HCT116 (cell line): ENCODE data around the gene UVRAG. TPM values are rescaled to one million over a fixed set of nuclear protein-coding genes. Genes with fewer than 3 reads are reported as not detected.
A peak's percentile ranks its signal among the peaks of the same experiment; 100 is the strongest.

Source experiments
- ATAC-seq: fragments of 200-7000 bp; cut with Tn5 transposase; 2 replicates; pipeline ENCODE4 v1.9.1; 2020; ENCODE audit warnings: mild to moderate bottlenecking, moderate library complexity
- BruUV-seq: library from RNA; stranded (reverse); fragments of 400-500 nt; replicated peaks from 2 replicates; lab custom pipeline; 2021; lab: Mats Ljungman, UMichigan
- CTCF ChIA-PET: fragments of 300-600 bp; sonication (Branson Sonifier 250); formaldehyde crosslinking; loops from one replicate; lab custom pipeline; 2021; ENCODE audit warnings: antibody characterized with exemption; lab: Charles Lee
- POLR2A ChIA-PET: fragments of 300-600, 350-600 bp; sonication (Branson Sonifier 250); formaldehyde crosslinking; loops from one replicate; lab custom pipeline; 2021; ENCODE audit warnings: antibody characterized with exemption; lab: Charles Lee
- RAD21 ChIA-PET, 2 experiments: fragments of 300-600 bp; sonication (Branson Sonifier 250); formaldehyde crosslinking; loops; one replicate each; lab custom pipeline; 2023; ENCODE audit warnings: low total read pairs in 2 of 2; ENCODE audit not compliant: uncharacterized antibody in 2 of 2, unreplicated experiment in 2 of 2, low non-redundant PET in 1 of 2; lab: Charles Lee
- DNase-seq: peaks from one replicate; pipeline ENCODE4 v3.0.0-alpha.2; 2010; ENCODE audit warnings: low read depth, low spot score
- H2AFZ ChIP-seq: fragments of 200-600 bp; shearing (Covaris generic), sonication (generic); 2 replicates; pipeline ENCODE4 v1.6.1; 2017; ENCODE audit warnings: low read depth, mixed run types, mixed read lengths, antibody characterized with exemption, low read length; ENCODE audit not compliant: poor library complexity, severe bottlenecking
- H3K27ac ChIP-seq: 2 replicates; pipeline ENCODE4 v1.5.1; 2012; ENCODE audit warnings: low read depth, low read length
- H3K27me3 ChIP-seq: fragments of 200-600 bp; sonication (generic); 2 replicates; pipeline ENCODE4 v1.6.1; 2016; ENCODE audit warnings: mixed run types, low read length, mixed read lengths; ENCODE audit not compliant: insufficient read depth
- H3K36me3 ChIP-seq, 2 experiments: fragments of 200-500 bp in 1 of 2; fragments of 200-600 bp in 1 of 2; sonication (Bioruptor generic) in 1 of 2; sonication (generic) in 1 of 2; 2 replicates each; pipeline versions ENCODE4 v1.5.1 to v1.6.1; 2014 to 2016; ENCODE audit warnings: low read length in 2 of 2, inconsistent platforms in 1 of 2, mixed read lengths in 1 of 2, mixed run types in 1 of 2; ENCODE audit not compliant: insufficient read depth in 2 of 2, control insufficient read depth in 1 of 2
- H3K4me1 ChIP-seq, 2 experiments: fragments of 200-600 bp in 1 of 2; sonication (generic) in 1 of 2; 2 replicates each; pipeline versions ENCODE4 v1.5.1 to v1.6.1; 2012 to 2017; ENCODE audit warnings: low read length in 2 of 2, inconsistent platforms in 1 of 2, mild to moderate bottlenecking in 1 of 2, mixed read lengths in 1 of 2, mixed run types in 1 of 2, moderate library complexity in 1 of 2; ENCODE audit not compliant: insufficient read depth in 2 of 2, control insufficient read depth in 1 of 2
- H3K4me2 ChIP-seq: fragments of 200-600 bp; sonication (generic); 2 replicates; pipeline ENCODE4 v1.6.1; 2017; ENCODE audit warnings: mixed run types, low read length, mixed read lengths
- H3K4me3 ChIP-seq, 2 experiments: fragments of 200-600 bp in 1 of 2; sonication (generic) in 1 of 2; replicated peaks in 1 of 2; 2 replicates each; pipeline ENCODE4 v1.5.1; 2011 to 2016; ENCODE audit warnings: low read length in 2 of 2, control low read depth in 1 of 2, low read depth in 1 of 2, mild to moderate bottlenecking in 1 of 2, mixed read lengths in 1 of 2, mixed run types in 1 of 2
- H3K79me2 ChIP-seq: fragments of 200-600 bp; sonication (generic); 2 replicates; pipeline ENCODE4 v1.6.1; 2017; ENCODE audit warnings: mild to moderate bottlenecking, mixed run types, low read length, moderate library complexity, mixed read lengths; ENCODE audit not compliant: insufficient read depth
- H3K9ac ChIP-seq: fragments of 200-600 bp; sonication (generic); 2 replicates; pipeline ENCODE4 v1.6.1; 2016; ENCODE audit warnings: low read length, mixed read lengths
- H3K9me2 ChIP-seq: fragments of 200-600 bp; sonication (generic), shearing (Covaris generic); 2 replicates; pipeline ENCODE4 v1.6.1; 2017; ENCODE audit warnings: mixed run types, mild to moderate bottlenecking, moderate library complexity; ENCODE audit not compliant: insufficient read depth
- H3K9me3 ChIP-seq, 2 experiments: fragments of 200-500 bp in 1 of 2; fragments of 200-600 bp in 1 of 2; sonication (Bioruptor generic) in 1 of 2; sonication (generic) in 1 of 2; 2 replicates each; pipeline ENCODE4 v1.6.1; 2014 to 2017; ENCODE audit warnings: low read length in 2 of 2, mixed read lengths in 2 of 2, inconsistent platforms in 1 of 2, low read depth in 1 of 2, mild to moderate bottlenecking in 1 of 2, mixed run types in 1 of 2, moderate library complexity in 1 of 2; ENCODE audit not compliant: control insufficient read depth in 1 of 2, insufficient read depth in 1 of 2
- H4K20me1 ChIP-seq: fragments of 200-600 bp; sonication (generic), shearing (Covaris generic); 2 replicates; pipeline ENCODE4 v1.6.1; 2017; ENCODE audit warnings: mixed run types, mild to moderate bottlenecking, moderate library complexity; ENCODE audit not compliant: insufficient read depth
- CEBPB ChIP-seq: IDR thresholded peaks from 2 replicates; pipeline ENCODE4 v1.6.1; 2012; ENCODE audit warnings: low read depth
- FOSL1 ChIP-seq: IDR thresholded peaks from 2 replicates; pipeline ENCODE4 v1.6.1; 2012; ENCODE audit warnings: low read depth
- JUND ChIP-seq: IDR thresholded peaks from 2 replicates; pipeline ENCODE4 v1.6.1; 2012
- POLR2AphosphoS5 ChIP-seq: IDR thresholded peaks from 2 replicates; pipeline ENCODE4 v1.6.1; 2011; ENCODE audit warnings: mild to moderate bottlenecking, low read depth, low read length, moderate library complexity
- intact Hi-C: fragments of 100-400 bp; cut with micrococcal nuclease; formaldehyde crosslinking; loops from 2 replicates; pipeline ENCODE4 v1.10.0; 2022
- total RNA-seq: library from RNA; stranded (reverse); gene quantifications from one replicate; pipeline ENCODE4 v1.2.1, GENCODE V29; 2021; ENCODE audit not compliant: unreplicated experiment
- TF ChIP-seq, protein P1 (sequence below): IDR thresholded peaks from 2 replicates; pipeline ENCODE4 v1.6.1; 2012

UVRAG gene
- total RNA-seq, 1 experiment from 2014 or later = 12.3 TPM

DNA sequence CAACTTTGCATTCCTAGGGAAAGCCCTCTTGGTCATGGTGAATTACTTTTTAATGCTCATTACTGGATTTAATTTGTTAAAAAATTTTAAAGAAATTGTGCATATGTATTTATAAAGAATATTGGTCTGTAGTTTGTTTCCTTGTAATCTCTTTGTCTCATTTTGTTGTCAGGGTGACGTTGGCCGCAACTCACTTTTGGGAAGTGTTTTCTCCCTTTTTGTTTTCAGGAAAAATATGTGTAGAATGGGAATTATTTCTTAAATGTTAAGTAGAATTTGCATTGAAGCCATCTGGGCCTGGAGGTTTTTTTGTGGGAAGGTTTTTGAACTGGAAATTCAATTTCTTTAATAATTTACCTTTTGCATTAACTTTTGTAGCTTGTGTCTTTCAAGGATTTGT is 149.1 kb downstream of the UVRAG start:
- H3K27ac ChIP-seq = no peak overlapping the region
- no TSS peak for BruUV-seq
- CTCF ChIA-PET = no interaction called here
- ATAC-seq (no peak), DNase-seq (no peak)
- no peak overlapping the region for H2AFZ ChIP-seq
- no peak overlapping the region for H3K4me3 ChIP-seq
- POLR2A ChIA-PET = no interaction called here
- no peaks in the 10 kb centered on the region for H3K36me3 ChIP-seq
- intact Hi-C loops = no loop called here
- no peaks in the 10 kb centered on the region for H3K27me3 ChIP-seq
- H3K9me2 ChIP-seq = no peaks in the 10 kb centered on the region; the same call in 1 of the 2 replicates
- no peaks in the 10 kb centered on the region for H4K20me1 ChIP-seq
- RAD21 ChIA-PET = no interaction called here
- no peaks in the 10 kb centered on the region for H3K9me3 ChIP-seq
- no peak for TF ChIP-seq POLR2AphosphoS5
- H3K4me2 ChIP-seq = no peak overlapping the region
- no peaks in the 10 kb centered on the region for H3K79me2 ChIP-seq
- peaks cover 12 to 14% of the 10 kb centered on the region in 2 experiments for H3K4me1 ChIP-seq
- H3K9ac ChIP-seq = no peak overlapping the region

DNA sequence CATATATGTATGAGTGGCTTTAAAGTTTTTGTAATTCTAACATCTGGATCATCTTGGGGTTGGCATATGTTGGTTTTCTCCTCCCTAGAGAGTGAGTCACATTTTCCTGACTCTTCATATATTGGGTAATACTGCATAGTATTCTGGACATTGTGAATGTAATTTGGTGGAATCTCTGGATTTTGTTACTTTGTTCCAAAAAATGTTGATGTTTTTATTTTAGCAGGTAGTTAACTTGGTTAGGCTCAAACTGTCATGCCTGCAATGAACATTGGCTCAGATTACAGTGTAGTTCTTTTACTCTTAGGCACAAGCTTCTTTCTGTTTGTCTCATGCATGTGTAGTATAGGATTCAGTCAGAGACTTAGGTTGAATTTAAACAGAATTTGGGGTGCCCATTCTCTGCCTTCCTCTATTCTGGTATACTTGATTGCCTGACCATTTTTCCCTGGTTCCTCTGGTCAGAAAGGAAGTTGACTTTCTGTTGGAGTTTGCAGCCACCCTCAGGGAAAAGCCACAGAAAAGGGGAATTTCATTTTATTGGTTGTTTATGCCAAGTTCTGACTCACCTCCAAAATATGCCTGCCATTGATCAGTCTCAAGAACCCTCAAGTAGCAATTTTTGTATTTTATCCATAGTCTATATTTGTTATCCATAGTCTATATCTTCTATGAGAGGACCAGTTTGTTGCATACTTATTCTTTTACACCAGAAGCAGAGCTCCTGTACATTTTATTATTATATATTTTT is 151.7 kb downstream of the UVRAG start:
- peak; percentile 8; the same call in 1 of the 2 replicates for TF ChIP-seq JUND
- TF ChIP-seq, protein P1, sequence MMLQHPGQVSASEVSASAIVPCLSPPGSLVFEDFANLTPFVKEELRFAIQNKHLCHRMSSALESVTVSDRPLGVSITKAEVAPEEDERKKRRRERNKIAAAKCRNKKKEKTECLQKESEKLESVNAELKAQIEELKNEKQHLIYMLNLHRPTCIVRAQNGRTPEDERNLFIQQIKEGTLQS = no peak
- TF ChIP-seq FOSL1 = peak; percentile 35; the same call in 1 of the 2 replicates
- peak; percentile 63 for TF ChIP-seq CEBPB
- DNase-seq (peak; percentile 21), ATAC-seq (peak; percentile 64)
- Histone ChIP-seq H3K27me3 (no peaks in the 10 kb centered on the region), H3K79me2 (no peaks in the 10 kb centered on the region), H4K20me1 (no peaks in the 10 kb centered on the region), H3K4me2 (peak overlapping the region; percentile 61), H3K4me1 (peaks cover 12 to 14% of the 10 kb centered on the region in 2 experiments), H3K9me3 (no peaks in the 10 kb centered on the region), H2AFZ (no peak overlapping the region), H3K36me3 (no peaks in the 10 kb centered on the region), H3K9ac (no peak overlapping the region), H3K4me3 (0 out of 4 replicates have a peak overlapping the region, but pooled peaks of 1 of the 2 experiments have one; percentile 7), H3K9me2 (no peaks in the 10 kb centered on the region; the same call in 1 of the 2 replicates), H3K27ac (no peak overlapping the region)
- intact Hi-C loops = no loop called here
- ChIA-PET CTCF (no interaction called here), RAD21 (no interaction called here), POLR2A (no interaction called here)
- BruUV-seq = no TSS peak
